Upper lobe of left lung (tissue), 4 donors: Measurements from ENCODE around the gene PLCL2.

Experiments used
- CTCF ChIP-seq, 6 experiments: fragments of 450-650 bp in 4 of 6; fragments of 200-600 bp in 2 of 6; sonication (generic) in 2 of 6; IDR thresholded peaks; one replicate each; pipeline ENCODE4 v1.5.1; 2016 to 2019; ENCODE audit warnings: antibody characterized with exemption in 6 of 6
- EP300 ChIP-seq, 4 donors: sonication (generic); formaldehyde crosslinking; IDR thresholded peaks; one replicate each; pipeline ENCODE4 v1.5.1; 2017; ENCODE audit warnings: antibody characterized with exemption in 4 of 4, control low read depth in 2 of 4
- POLR2A ChIP-seq, 4 donors: fragments of 450-650 bp; IDR thresholded peaks; one replicate each; pipeline ENCODE4 v1.5.1; 2016 to 2017; ENCODE audit warnings: antibody characterized with exemption in 4 of 4, mild to moderate bottlenecking in 2 of 4
- POLR2AphosphoS5 ChIP-seq, 2 donors: sonication (generic); formaldehyde crosslinking; IDR thresholded peaks; one replicate each; pipeline ENCODE4 v1.5.1; 2017; ENCODE audit warnings: antibody characterized with exemption in 2 of 2

- TF ChIP-seq CTCF (IDR thresholded peaks at IDR 0.05) (peak; percentile 47 to 70 (median 61)), POLR2A (IDR thresholded peaks at IDR 0.05) (peak in 1 of 4 donors; percentile 16), EP300 (IDR thresholded peaks at IDR 0.05) (no peak), POLR2AphosphoS5 (IDR thresholded peaks at IDR 0.05) (no peak)
These were observed 539 bp upstream of the PLCL2 start for GRCh38 chr3:16884084-16884747.
